A549 (cell line): Measurements from ENCODE around the gene MYL6. TPM values are rescaled to one million over a fixed set of nuclear protein-coding genes. Genes with fewer than 3 reads are reported as not detected.

ENCODE experiments used
- ATAC-seq, 2 experiments: fragments of 200-7000 bp in 1 of 2; fragments of >200 bp in 1 of 2; cut with Nextera tagmentation in 1 of 2; cut with Tn5 transposase in 1 of 2; 3 replicates each; pipeline versions ENCODE4 v1.8.0 to v1.9.1; 2018 to 2020; ENCODE audit warnings: mild to moderate bottlenecking in 1 of 2, moderate library complexity in 1 of 2
- CTCF ChIA-PET: fragments of 300-600 bp; sonication (Branson Sonifier 250); formaldehyde crosslinking; extraction: SDS; loops from one replicate; lab custom pipeline; 2021; ENCODE audit warnings: antibody characterized with exemption, inconsistent platforms; lab: Yijun Ruan, JAX
- POLR2A ChIA-PET: fragments of 350-600 bp; formaldehyde crosslinking; extraction: SDS; loops from one replicate; lab custom pipeline; 2021; ENCODE audit warnings: antibody characterized with exemption, inconsistent platforms; lab: Yijun Ruan, JAX
- DNase-seq, 2 experiments: peaks; one replicate each; pipeline versions ENCODE4 v3.0.0 to v3.0.0-alpha.2; 2011 to 2016; ENCODE audit warnings: low read depth in 1 of 2, low spot score in 1 of 2
- FAIRE-seq: peaks from 2 replicates; lab custom pipeline; 2011; peaks lifted over from hg19 to GRCh38; lab: Jason Lieb, UNC
- H3K27ac ChIP-seq, 2 experiments: fragments of >200 bp; sonication (Bioruptor Twin); formaldehyde crosslinking; 3 replicates each; pipeline ENCODE4 v1.5.1; 2016 to 2017
- H3K4me1 ChIP-seq: fragments of >200 bp; sonication (Bioruptor Twin); formaldehyde crosslinking; 3 replicates; pipeline ENCODE4 v1.6.1; 2016
- H3K4me2 ChIP-seq: fragments of >200 bp; sonication (Bioruptor Twin); formaldehyde crosslinking; 3 replicates; pipeline ENCODE4 v1.6.1; 2016
- H3K4me3 ChIP-seq: fragments of >200 bp; sonication (Bioruptor Twin); formaldehyde crosslinking; 3 replicates; pipeline ENCODE4 v1.5.1; 2016
- H3K9me3 ChIP-seq: fragments of >200 bp; sonication (Bioruptor Twin); formaldehyde crosslinking; 3 replicates; pipeline ENCODE4 v1.6.1; 2016
- BCL3 ChIP-seq: fragments of >200 bp; sonication (Bioruptor Twin); formaldehyde crosslinking; IDR thresholded peaks from 3 replicates; pipeline ENCODE4 v1.6.1; 2016
- CBX8 ChIP-seq: fragments of 200-600 bp; sonication (generic); IDR thresholded peaks from 2 replicates; pipeline ENCODE4 v1.6.1; 2016
- CHD2 ChIP-seq: fragments of 150-350 bp; IDR thresholded peaks from 2 replicates; pipeline ENCODE4 v1.6.1; 2014; ENCODE audit warnings: low read length; ENCODE audit not compliant: partially characterized antibody
- EHF ChIP-seq: fragments of 250-450 bp; sonication (Bioruptor Pico); IDR thresholded peaks from 2 replicates; pipeline ENCODE4 v1.5.0; 2020; ENCODE audit warnings: mild to moderate bottlenecking
- EHMT2 ChIP-seq: fragments of 200-600 bp; sonication (generic); IDR thresholded peaks from 2 replicates; pipeline ENCODE4 v1.6.1; 2016; ENCODE audit warnings: antibody characterized with exemption, low read depth, mild to moderate bottlenecking, moderate library complexity
- FOSB ChIP-seq: fragments of 250-450 bp; sonication (Bioruptor Pico); IDR thresholded peaks from 2 replicates; pipeline ENCODE4 v1.5.0; 2020; ENCODE audit warnings: mild to moderate bottlenecking, moderate library complexity
- FOXS1 ChIP-seq: fragments of 250-450 bp; sonication (Bioruptor Pico); IDR thresholded peaks from 2 replicates; pipeline ENCODE4 v1.5.0; 2020; ENCODE audit warnings: mild to moderate bottlenecking, moderate library complexity
- HES2 ChIP-seq: fragments of >200 bp; sonication (Bioruptor Twin); formaldehyde crosslinking; IDR thresholded peaks from 2 replicates; pipeline ENCODE4 v1.6.1; 2016
- HOXA7 ChIP-seq: fragments of 250-450 bp; sonication (Bioruptor Pico); IDR thresholded peaks from 2 replicates; pipeline ENCODE4 v1.5.0; 2020; ENCODE audit warnings: mild to moderate bottlenecking, moderate library complexity
- JUN ChIP-seq, 2 experiments: fragments of >200 bp; sonication (Bioruptor Twin); formaldehyde crosslinking; IDR thresholded peaks; 2 replicates in 1 of 2; 3 replicates in 1 of 2; pipeline ENCODE4 v1.6.1; 2016 to 2017
- PBX3 ChIP-seq: IDR thresholded peaks from 2 replicates; pipeline ENCODE4 v1.6.1; 2012
- PHF8 ChIP-seq: fragments of 200-600 bp; sonication (generic); IDR thresholded peaks from 2 replicates; pipeline ENCODE4 v1.6.1; 2016; ENCODE audit warnings: low read depth, mild to moderate bottlenecking, antibody characterized with exemption, moderate library complexity, borderline replicate concordance
- POLR2AphosphoS2 ChIP-seq: conservative IDR thresholded peaks from 2 replicates; pipeline ENCODE4 v1.6.1; 2012; ENCODE audit warnings: low read length, improper control_type of control experiment, inconsistent platforms
- USF2 ChIP-seq: fragments of 450-650 bp; IDR thresholded peaks from 2 replicates; pipeline ENCODE4 v1.6.1; 2014; ENCODE audit warnings: antibody characterized with exemption
- ZNF302 ChIP-seq: fragments of 250-450 bp; sonication (Bioruptor Pico); IDR thresholded peaks from 2 replicates; pipeline ENCODE4 v1.9.0; 2021; ENCODE audit warnings: inconsistent platforms, mild to moderate bottlenecking, moderate library complexity
- ZSCAN20 ChIP-seq: fragments of 250-450 bp; sonication (Bioruptor Pico); IDR thresholded peaks from 2 replicates; pipeline ENCODE4 v1.8.0; 2022; ENCODE audit warnings: mild to moderate bottlenecking, moderate library complexity
- WGBS: methylation state at CpG from one replicate; pipeline ENCODE4 v1.1.6; 2017; ENCODE audit errors: missing lambda C conversion rate; 5-methylcytosine and 5-hydroxymethylcytosine counted together
- polyA plus RNA-seq, 4 experiments: library from polyadenylated mRNA; depleted of rRNA in 3 of 4; stranded (reverse); fragments of >200 nt; fragmentation: RNase III in 1 of 4; extraction: RNeasy Plus Mini Kit Qiagen cat#74134 plus additional on column Dnase treatment in 1 of 4; gene quantifications; 2 replicates in 3 of 4; 3 replicates in 1 of 4; pipeline ENCODE4 v1.2.3, GENCODE V29; 2011 to 2017
- TF ChIP-seq, protein P1 (sequence below): IDR thresholded peaks from 2 replicates; pipeline ENCODE4 v1.6.1; 2012

Gene MYL6
- polyA plus RNA-seq, 2 of the 4 experiments (the other 2 are of a cell fraction), result 2,307 to 3,268 TPM

GRCh38 chr12:56160894-56161689 lies 2.9 kb downstream of the MYL6 start:
- ChIA-PET CTCF (interaction anchor here (0.8 to 10.2 kb wide), 11 partner anchors 9 to 97 kb away, joined by 3 to 98 read pairs (median 3); partner anchors contain the start of genes ANKRD52, ESYT1, RNF41 and SMARCC2), POLR2A (interaction anchor here (0.8 to 1.2 kb wide), 2 partner anchors 9 to 33 kb away, joined by 3 to 4 read pairs; partner anchors contain the start of genes ESYT1 and MYL6B)
- no peaks in the 10 kb centered on the region for H3K9me3 ChIP-seq
- no peak for FAIRE-seq
- peak overlapping the region in 1 of 2 experiments; percentile 97; a peak in 3 of 6 replicates for H3K27ac ChIP-seq
- TF ChIP-seq FOSB, result no peak; the same call in 1 of the 2 replicates
- no peak for TF ChIP-seq ZNF302 (CRISPR knock-in tag)
- no peak for TF ChIP-seq FOXS1
- TF ChIP-seq HES2, result no peak
- no peak for TF ChIP-seq CHD2
- 0 out of 2 replicates have a peak, but pooled peaks have one; percentile 14 for TF ChIP-seq PBX3
- TF ChIP-seq BCL3, result no peak
- TF ChIP-seq HOXA7 (CRISPR knock-in tag), result no peak
- TF ChIP-seq EHF (CRISPR knock-in tag), result no peak
- TF ChIP-seq PHF8, result no peak
- peak; percentile 67; the same call in 1 of the 2 replicates for TF ChIP-seq POLR2AphosphoS2
- no peak for TF ChIP-seq ZSCAN20 (CRISPR knock-in tag)
- TF ChIP-seq CBX8, result no peak
- H3K4me3 ChIP-seq, result peak overlapping the region; percentile 74; the same call in 2 of the 3 replicates
- 88% methylated on average over 11 of the region's 11 CpGs for WGBS
- H3K4me1 ChIP-seq, result peaks cover 35% of the 10 kb centered on the region
- DNase-seq, result no peak
- no peak for ATAC-seq
- peak overlapping the region; percentile 94 for H3K4me2 ChIP-seq

DNA sequence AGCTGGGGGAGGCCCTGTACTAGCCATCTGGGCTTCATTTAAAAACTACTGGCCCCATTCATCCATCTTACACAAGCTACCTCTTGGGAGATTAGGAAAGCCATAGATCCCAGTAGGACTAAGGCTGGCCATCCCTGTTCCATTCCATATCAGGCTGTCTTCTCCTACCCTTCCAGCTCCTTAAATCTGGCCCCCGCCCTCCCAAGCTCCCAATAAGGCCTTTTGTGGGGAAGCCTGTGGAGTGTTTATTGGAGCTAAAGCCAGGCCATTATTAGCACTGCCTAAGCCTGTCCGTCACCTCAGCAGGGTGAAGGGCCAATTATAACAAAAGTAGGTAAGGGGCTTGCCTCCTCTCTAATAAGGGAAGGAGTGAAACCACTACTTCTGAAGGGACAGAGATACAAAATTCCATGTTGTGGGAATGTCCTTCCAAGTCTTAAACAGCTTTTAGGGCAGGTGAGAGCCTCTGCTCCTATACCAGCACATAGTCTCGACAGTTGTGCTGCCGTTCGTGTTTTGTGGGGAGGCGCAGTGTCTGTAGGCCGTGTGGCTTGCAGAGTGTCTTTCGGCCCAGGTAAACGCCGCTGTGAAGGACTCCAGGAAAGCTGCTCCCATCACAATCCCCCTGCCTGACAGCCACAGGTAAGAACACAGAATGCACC lies 3.7 kb downstream of the MYL6 start:
- 0 out of 3 replicates have a peak, but pooled peaks have one; percentile 29 for TF ChIP-seq BCL3
- TF ChIP-seq USF2, result no peak
- TF ChIP-seq PHF8, result no peak
- no peak for TF ChIP-seq EHMT2
- TF ChIP-seq, protein P1, sequence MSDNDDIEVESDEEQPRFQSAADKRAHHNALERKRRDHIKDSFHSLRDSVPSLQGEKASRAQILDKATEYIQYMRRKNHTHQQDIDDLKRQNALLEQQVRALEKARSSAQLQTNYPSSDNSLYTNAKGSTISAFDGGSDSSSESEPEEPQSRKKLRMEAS, result no peak
- TF ChIP-seq JUN (IDR thresholded peaks at IDR 0.05), result peak in 1 of 2 experiments; percentile 19; a peak in 1 of 5 replicates
- peak; percentile 27; the same call in 1 of the 2 replicates for TF ChIP-seq HOXA7 (CRISPR knock-in tag)
- ATAC-seq (no peak), DNase-seq (no peak), FAIRE-seq (no peak)
- WGBS, result 93% methylated on average over 10 of the region's 10 CpGs
- Histone ChIP-seq H3K4me2 (peak overlapping the region; percentile 94; the same call in 1 of the 3 replicates), H3K9me3 (no peaks in the 10 kb centered on the region), H3K4me3 (no peak overlapping the region), H3K27ac (no peak overlapping the region), H3K4me1 (peaks cover 33% of the 10 kb centered on the region)
- POLR2A ChIA-PET, result interaction anchor here (0.7 to 1.2 kb wide), 3 partner anchors 10 to 39 kb away, joined by 3 to 4 read pairs (median 4); partner anchors contain the start of genes ESYT1 and MYL6B
- CTCF ChIA-PET, result interaction anchor here (0.6 to 10.2 kb wide), 14 partner anchors 10 to 1876 kb away, joined by 3 to 98 read pairs (median 4); partner anchors contain the start of genes ANKRD52, ESYT1, RNF41 and SMARCC2
